Smooth muscle cell (in vitro differentiated cells): ENCODE data around the gene ZNF106. TPM values are rescaled to one million over a fixed set of nuclear protein-coding genes. Genes with fewer than 3 reads are reported as not detected.

Experiments
- DNase-seq: peaks from one replicate; lab custom pipeline; 2025; ENCODE audit not compliant: unreplicated experiment; lab: John Stamatoyannopoulos, UW
- H2AFZ ChIP-seq: fragments of 200-600 bp; sonication (generic); 2 replicates; pipeline ENCODE4 v1.6.0; 2016; ENCODE audit warnings: antibody characterized with exemption, low read depth, mild to moderate bottlenecking
- H3F3A ChIP-seq: fragments of 200-600 bp; sonication (generic); 2 replicates; pipeline ENCODE4 v1.6.0; 2017; ENCODE audit warnings: antibody characterized with exemption, low read depth
- H3K27ac ChIP-seq: fragments of 200-600 bp; sonication (generic); 2 replicates; pipeline ENCODE4 v1.5.1; 2016; ENCODE audit warnings: low read depth, mild to moderate bottlenecking
- H3K27me3 ChIP-seq: fragments of 200-600 bp; sonication (generic); 2 replicates; pipeline ENCODE4 v1.6.1; 2016; ENCODE audit warnings: low read depth, mild to moderate bottlenecking
- H3K36me3 ChIP-seq: fragments of 200-600 bp; sonication (generic); 2 replicates; pipeline ENCODE4 v1.5.1; 2016; ENCODE audit warnings: low read depth
- H3K4me1 ChIP-seq: fragments of 200-600 bp; sonication (generic); 2 replicates; pipeline ENCODE4 v1.5.1; 2016; ENCODE audit warnings: low read depth
- H3K4me2 ChIP-seq: fragments of 200-600 bp; sonication (generic); 2 replicates; pipeline ENCODE4 v1.6.0; 2016; ENCODE audit warnings: mild to moderate bottlenecking
- H3K4me3 ChIP-seq: fragments of 200-600 bp; sonication (generic); 2 replicates; pipeline ENCODE4 v1.5.1; 2016; ENCODE audit warnings: mild to moderate bottlenecking
- H3K79me2 ChIP-seq: fragments of 200-600 bp; sonication (generic); 2 replicates; pipeline ENCODE4 v1.6.0; 2016; ENCODE audit warnings: low read depth, mild to moderate bottlenecking
- H3K9ac ChIP-seq: fragments of 200-600 bp; sonication (generic); 2 replicates; pipeline ENCODE4 v1.6.0; 2016; ENCODE audit warnings: low read depth
- H3K9me3 ChIP-seq: fragments of 200-600 bp; sonication (generic); replicated peaks from 2 replicates; pipeline ENCODE4 v1.5.1; 2016; ENCODE audit warnings: low read depth
- H4K20me1 ChIP-seq: fragments of 200-600 bp; sonication (generic); 2 replicates; pipeline ENCODE4 v1.6.0; 2016; ENCODE audit warnings: low read depth
- whole genome bisulfite sequencing: methylation state at CpG from one replicate; pipeline ENCODE4 v1.1.7; 2016; ENCODE audit warnings: low lambda C conversion rate; 5-methylcytosine and 5-hydroxymethylcytosine counted together
- polyA plus RNA-seq: library from polyadenylated mRNA; unstranded; fragments of >200 nt; fragmentation: Nextera tagmentation; extraction: Ambion mirVana; gene quantifications from 2 replicates; pipeline ENCODE4 v1.2.1, GENCODE V29; 2016
- total RNA-seq: library from RNA; depleted of rRNA; stranded (reverse); fragments of >200 nt; gene quantifications from 2 replicates; pipeline ENCODE4 v1.2.3, GENCODE V29; 2014
- TF ChIP-seq, protein P1 (sequence below): fragments of 200-600 bp; sonication (generic); IDR thresholded peaks from 2 replicates; pipeline ENCODE4 v1.5.1; 2017; ENCODE audit warnings: borderline replicate concordance, mild to moderate bottlenecking, antibody characterized with exemption; ENCODE audit not compliant: insufficient read depth, poor library complexity, severe bottlenecking

Gene ZNF106
- total and polyA plus RNA-seq, 2 experiments from 2014 or later, result 24.5 to 27.2 TPM

DNA sequence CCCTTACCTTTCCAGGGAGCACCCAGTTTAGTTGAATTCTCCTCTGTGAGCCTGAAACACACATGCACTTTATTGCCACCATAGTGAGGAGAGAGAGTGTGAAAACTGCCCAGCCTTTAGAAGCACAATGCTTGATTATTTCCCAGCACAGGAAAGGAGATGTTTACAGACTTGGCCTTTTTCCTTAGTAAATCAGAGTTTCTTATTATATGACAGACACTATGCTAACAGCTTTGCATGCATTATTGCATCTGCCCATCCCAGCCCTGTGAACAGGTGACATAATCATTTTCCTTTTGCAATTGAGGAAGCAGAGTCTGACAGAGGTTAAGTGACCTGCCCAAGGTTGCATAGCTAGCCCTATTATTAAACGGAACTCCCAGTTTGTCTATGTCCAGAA, 95.1 kb downstream of the ZNF106 start:
- H3K9ac ChIP-seq, result no peak overlapping the region
- H3K36me3 ChIP-seq, result no peaks in the 10 kb centered on the region
- no peak for DNase-seq
- WGBS, result 89% methylated on average over 1 of the region's 1 CpG
- H3K4me1 ChIP-seq, result no peaks in the 10 kb centered on the region
- H3K9me3 ChIP-seq, result no peaks in the 10 kb centered on the region
- no peak overlapping the region for H3K27ac ChIP-seq
- TF ChIP-seq, protein P1, sequence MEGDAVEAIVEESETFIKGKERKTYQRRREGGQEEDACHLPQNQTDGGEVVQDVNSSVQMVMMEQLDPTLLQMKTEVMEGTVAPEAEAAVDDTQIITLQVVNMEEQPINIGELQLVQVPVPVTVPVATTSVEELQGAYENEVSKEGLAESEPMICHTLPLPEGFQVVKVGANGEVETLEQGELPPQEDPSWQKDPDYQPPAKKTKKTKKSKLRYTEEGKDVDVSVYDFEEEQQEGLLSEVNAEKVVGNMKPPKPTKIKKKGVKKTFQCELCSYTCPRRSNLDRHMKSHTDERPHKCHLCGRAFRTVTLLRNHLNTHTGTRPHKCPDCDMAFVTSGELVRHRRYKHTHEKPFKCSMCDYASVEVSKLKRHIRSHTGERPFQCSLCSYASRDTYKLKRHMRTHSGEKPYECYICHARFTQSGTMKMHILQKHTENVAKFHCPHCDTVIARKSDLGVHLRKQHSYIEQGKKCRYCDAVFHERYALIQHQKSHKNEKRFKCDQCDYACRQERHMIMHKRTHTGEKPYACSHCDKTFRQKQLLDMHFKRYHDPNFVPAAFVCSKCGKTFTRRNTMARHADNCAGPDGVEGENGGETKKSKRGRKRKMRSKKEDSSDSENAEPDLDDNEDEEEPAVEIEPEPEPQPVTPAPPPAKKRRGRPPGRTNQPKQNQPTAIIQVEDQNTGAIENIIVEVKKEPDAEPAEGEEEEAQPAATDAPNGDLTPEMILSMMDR, result no peak
- no peak overlapping the region for H2AFZ ChIP-seq
- no peaks in the 10 kb centered on the region for H3F3A ChIP-seq
- H3K4me3 ChIP-seq, result no peak overlapping the region
- no peak overlapping the region for H3K4me2 ChIP-seq
- H4K20me1 ChIP-seq, result no peaks in the 10 kb centered on the region
- H3K27me3 ChIP-seq, result no peaks in the 10 kb centered on the region
- no peaks in the 10 kb centered on the region for H3K79me2 ChIP-seq

DNA sequence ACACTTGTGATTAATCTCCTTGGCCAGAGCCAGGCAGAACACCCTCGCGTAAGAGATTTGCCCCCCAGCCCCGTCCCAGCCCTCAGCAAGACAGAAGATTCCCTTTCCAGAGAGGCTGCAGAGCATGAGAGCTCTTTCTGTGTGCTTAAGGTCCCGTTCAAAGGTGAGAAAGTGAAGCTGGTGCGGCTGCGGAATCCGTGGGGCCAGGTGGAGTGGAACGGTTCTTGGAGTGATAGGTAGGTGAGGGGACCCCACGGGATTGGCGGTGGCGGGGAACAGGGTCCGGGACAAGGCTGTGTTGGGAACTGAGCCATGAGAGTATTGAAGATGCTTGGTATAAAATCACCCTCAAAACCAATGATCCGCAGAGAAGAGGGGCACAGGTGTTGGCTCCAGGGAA, 96.8 kb downstream of the ZNF106 start:
- Histone ChIP-seq H3K27ac (no peak overlapping the region), H3K79me2 (no peaks in the 10 kb centered on the region), H4K20me1 (no peaks in the 10 kb centered on the region), H3K4me1 (no peaks in the 10 kb centered on the region), H3K9ac (no peak overlapping the region), H3K9me3 (no peaks in the 10 kb centered on the region), H3K4me2 (no peak overlapping the region), H2AFZ (no peak overlapping the region), H3K27me3 (no peaks in the 10 kb centered on the region), H3K36me3 (no peaks in the 10 kb centered on the region), H3F3A (no peaks in the 10 kb centered on the region), H3K4me3 (no peak overlapping the region)
- WGBS, result 88% methylated on average over 13 of the region's 13 CpGs
- TF ChIP-seq, protein P1, result no peak
- DNase-seq, result no peak

DNA sequence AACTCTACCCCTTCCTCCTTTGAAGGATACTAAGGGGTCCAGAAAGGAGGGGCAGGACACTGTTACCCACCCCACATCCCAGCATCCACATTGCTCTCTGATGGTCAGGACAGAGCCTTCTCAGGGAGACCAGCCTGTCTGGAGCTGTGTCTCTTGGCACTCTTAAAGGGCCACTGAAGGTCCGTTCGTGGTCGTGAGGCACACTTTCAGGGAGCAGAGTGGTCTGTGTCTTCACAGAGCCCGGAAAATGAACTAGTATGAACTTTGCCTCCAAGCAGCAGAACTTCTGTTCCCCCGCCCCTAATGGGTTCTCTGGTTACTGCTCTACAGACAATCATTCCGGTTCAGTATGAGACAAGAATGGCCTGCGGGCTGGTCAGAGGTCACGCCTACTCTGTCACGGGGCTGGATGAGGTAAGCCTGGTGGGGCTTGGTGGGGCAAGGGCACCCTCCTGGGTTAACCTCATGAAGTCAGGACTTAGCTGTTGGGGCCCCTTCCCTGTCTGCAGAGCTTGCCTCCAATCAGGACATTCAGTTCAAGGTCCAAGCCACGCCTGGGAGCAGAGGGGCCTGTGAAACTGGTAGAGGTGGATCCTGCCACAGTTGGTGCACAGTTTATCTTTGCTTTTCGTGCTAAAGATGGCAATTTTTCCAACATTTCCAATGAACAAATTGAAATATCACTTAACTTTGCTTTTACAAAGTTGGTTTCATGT, 98.5 kb downstream of the ZNF106 start:
- Histone ChIP-seq H3K27me3 (no peaks in the 10 kb centered on the region), H3K4me2 (no peak overlapping the region), H3K36me3 (no peaks in the 10 kb centered on the region), H3F3A (no peaks in the 10 kb centered on the region), H3K9ac (no peak overlapping the region), H2AFZ (no peak overlapping the region), H3K27ac (no peak overlapping the region), H3K4me1 (no peaks in the 10 kb centered on the region), H3K79me2 (no peaks in the 10 kb centered on the region), H3K9me3 (no peaks in the 10 kb centered on the region), H4K20me1 (no peaks in the 10 kb centered on the region), H3K4me3 (no peak overlapping the region)
- 92% methylated on average over 11 of the region's 11 CpGs for WGBS
- DNase-seq, result no peak
- TF ChIP-seq, protein P1, result no peak

DNA sequence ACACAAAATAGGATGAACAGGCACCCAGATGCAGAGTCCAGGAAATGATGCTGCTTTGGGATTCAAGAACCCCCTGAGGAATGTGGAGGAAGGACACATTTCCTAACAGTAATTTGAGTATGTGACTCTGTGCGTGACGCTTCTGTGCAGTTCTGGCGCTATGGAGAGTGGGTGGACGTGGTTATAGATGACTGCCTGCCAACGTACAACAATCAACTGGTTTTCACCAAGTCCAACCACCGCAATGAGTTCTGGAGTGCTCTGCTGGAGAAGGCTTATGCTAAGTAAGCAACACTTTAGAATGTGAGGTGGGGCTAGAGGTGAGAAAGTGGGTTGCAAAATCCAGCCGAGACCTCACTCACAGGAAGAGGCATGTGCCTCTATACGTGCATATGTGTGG, 103.3 kb downstream of the ZNF106 start:
- H2AFZ ChIP-seq, result no peak overlapping the region
- no peaks in the 10 kb centered on the region for H3K27me3 ChIP-seq
- no peaks in the 10 kb centered on the region for H3K4me1 ChIP-seq
- H3F3A ChIP-seq, result no peaks in the 10 kb centered on the region
- no peak overlapping the region for H3K4me3 ChIP-seq
- TF ChIP-seq, protein P1, result no peak
- no peaks in the 10 kb centered on the region for H3K36me3 ChIP-seq
- no peaks in the 10 kb centered on the region for H4K20me1 ChIP-seq
- H3K9ac ChIP-seq, result no peak overlapping the region
- WGBS, result 77% methylated on average over 8 of the region's 8 CpGs
- no peak overlapping the region for H3K27ac ChIP-seq
- no peaks in the 10 kb centered on the region for H3K79me2 ChIP-seq
- no peaks in the 10 kb centered on the region for H3K9me3 ChIP-seq
- DNase-seq, result no peak
- H3K4me2 ChIP-seq, result no peak overlapping the region
